K562 (cell line): ENCODE results near the gene PSMB11. TPM values are rescaled to one million over a fixed set of nuclear protein-coding genes. Genes with fewer than 3 reads are reported as not detected.

Source experiments
- C11orf30 ChIP-seq: fragments of 450-650 bp; IDR thresholded peaks from 2 replicates; pipeline ENCODE4 v1.6.1; 2016; ENCODE audit warnings: low read depth, mild to moderate bottlenecking
- CTCF ChIP-seq, 3 experiments: IDR thresholded peaks in 2 of 3; conservative IDR thresholded peaks in 1 of 3; 2 replicates each; pipeline ENCODE4 v1.5.1; 2011 to 2012; ENCODE audit warnings: low read length in 3 of 3, mild to moderate bottlenecking in 3 of 3, control low read depth in 2 of 3, improper control_type of control experiment in 1 of 3, inconsistent platforms in 1 of 3, low read depth in 1 of 3, mixed read lengths in 1 of 3, moderate library complexity in 1 of 3; ENCODE audit not compliant: insufficient read depth in 2 of 3
- ETV5 ChIP-seq: sonication (generic); formaldehyde crosslinking; IDR thresholded peaks from 2 replicates; pipeline ENCODE4 v1.4.0; 2020; ENCODE audit warnings: low read depth, mild to moderate bottlenecking, missing genetic modification reagents
- GABPA ChIP-seq: fragments of 200-800 bp; sonication (Bioruptor generic); conservative IDR thresholded peaks from 2 replicates; pipeline ENCODE4 v1.6.1; 2016; ENCODE audit warnings: low read depth, missing genetic modification characterization, missing compliant biosample characterization
- HNRNPL ChIP-seq: fragments of 200-400 bp; formaldehyde crosslinking; IDR thresholded peaks from 2 replicates; pipeline ENCODE4 v1.6.1; 2017; ENCODE audit warnings: low read depth, mild to moderate bottlenecking, low read length
- MYNN ChIP-seq, 2 experiments: sonication (generic); formaldehyde crosslinking in 1 of 2; IDR thresholded peaks; 2 replicates each; pipeline versions ENCODE4 v1.5.0 to v1.6.1; 2016 to 2020; ENCODE audit warnings: antibody characterized with exemption in 1 of 2, missing genetic modification reagents in 1 of 2
- PCBP2 ChIP-seq: fragments of 200-400 bp; formaldehyde crosslinking; IDR thresholded peaks from 2 replicates; pipeline ENCODE4 v1.6.1; 2018; ENCODE audit warnings: low read length, low read depth, mild to moderate bottlenecking, moderate library complexity; ENCODE audit not compliant: poor library complexity, severe bottlenecking
- RAD21 ChIP-seq, 2 experiments: fragments of 250-450 bp in 1 of 2; fragments of 450-650 bp in 1 of 2; sonication (Bioruptor Pico) in 1 of 2; formaldehyde crosslinking in 1 of 2; IDR thresholded peaks in 1 of 2; conservative IDR thresholded peaks in 1 of 2; 2 replicates each; pipeline versions ENCODE4 v1.4.0 to v1.8.0; 2020 to 2022; ENCODE audit warnings: mild to moderate bottlenecking in 2 of 2, moderate library complexity in 1 of 2
- SMC3 ChIP-seq: conservative IDR thresholded peaks from 2 replicates; pipeline ENCODE4 v1.6.1; 2011; ENCODE audit warnings: low read depth, low read length, improper control_type of control experiment; ENCODE audit not compliant: insufficient read depth
- STAT5B ChIP-seq: fragments of 250-450 bp; sonication (Bioruptor Pico); IDR thresholded peaks from 2 replicates; pipeline ENCODE4 v1.8.0; 2021; ENCODE audit warnings: mild to moderate bottlenecking, inconsistent platforms
- ZBTB8A ChIP-seq: fragments of 450-650 bp; IDR thresholded peaks from 2 replicates; pipeline ENCODE4 v1.6.1; 2018; ENCODE audit warnings: mild to moderate bottlenecking, moderate library complexity; ENCODE audit not compliant: partially characterized antibody
- ZNF316 ChIP-seq: fragments of 450-650 bp; IDR thresholded peaks from 2 replicates; pipeline ENCODE4 v1.6.1; 2016
- polyA plus RNA-seq, 8 experiments: library from polyadenylated mRNA; depleted of rRNA in 4 of 8; stranded (reverse) in 5 of 8; unstranded in 3 of 8; fragments of >200 nt; fragmentation: Nextera tagmentation in 2 of 8; fragmentation: Illumina TruSeq in 1 of 8; extraction: Ambion mirVana in 2 of 8; extraction: Trizol in 1 of 8; gene quantifications; 2 replicates each; pipeline versions ENCODE4 v1.2.1 to v1.2.3, GENCODE V29; 2011 to 2014; ENCODE audit warnings: inconsistent platforms in 1 of 8, missing spikeins in 1 of 8
- total RNA-seq, 7 experiments: library from RNA; depleted of rRNA in 6 of 7; stranded (reverse); fragments of >200 nt in 6 of 7; fragmentation: Illumina TruSeq in 2 of 7; extraction: Trizol in 2 of 7; gene quantifications; 2 replicates each; pipeline versions ENCODE4 v1.2.1 to v1.2.3, GENCODE V29; 2011 to 2021; ENCODE audit warnings: low replicate concordance in 1 of 7

PSMB11 gene
- total and polyA plus RNA-seq, 9 of the 15 experiments (the other 6 are each of a cell fraction or from before 2014, with no cell fraction given) = not detected

DNA sequence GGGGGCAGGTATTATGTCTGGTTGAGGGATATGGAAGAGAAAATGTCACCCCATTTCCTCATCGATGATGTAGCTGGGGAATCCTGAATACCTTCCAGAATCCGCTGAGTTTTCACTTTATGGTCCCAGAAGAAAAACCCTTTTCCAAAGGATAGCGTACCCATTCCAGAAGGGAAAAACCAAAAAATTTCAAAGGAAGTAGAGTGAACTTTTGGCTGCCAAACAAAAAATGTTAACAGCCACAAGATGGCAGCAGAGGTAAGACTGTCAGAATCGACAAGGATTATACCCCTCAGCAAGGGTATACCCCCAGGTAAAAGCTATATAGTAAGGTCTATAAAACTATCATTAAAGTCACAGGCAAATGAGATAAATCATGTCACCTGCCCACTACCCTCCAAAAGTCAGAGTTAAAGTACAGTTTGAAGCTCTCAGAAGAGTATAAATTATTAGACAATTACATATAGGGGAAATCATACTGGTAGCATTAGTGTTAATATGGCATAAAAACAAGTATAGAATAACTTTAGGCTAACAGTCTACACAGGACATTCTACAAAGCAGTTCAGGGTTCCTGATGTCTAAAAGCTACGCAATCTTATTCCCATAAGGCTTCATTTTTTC is 34.9 kb downstream of the PSMB11 start (continued):
- no peak for TF ChIP-seq STAT5B (CRISPR knock-in tag)
- no peak for TF ChIP-seq GABPA (tag)
- 0 out of 2 replicates have a peak, but pooled peaks have one; percentile 21 for TF ChIP-seq SMC3
- TF ChIP-seq RAD21 (CRISPR knock-in tag; conservative IDR thresholded peaks at IDR 0.05 in 1 of 2, IDR thresholded peaks at IDR 0.05 in 1 of 2) = peak; percentile 20 to 60
- TF ChIP-seq CTCF (IDR thresholded peaks at IDR 0.05 in 2 of 3, conservative IDR thresholded peaks at IDR 0.05 in 1 of 3; ENCODE audit: insufficient read depth in 2 of 3, low read depth in 1 of 3, low read length in 3 of 3) = peak; percentile 45 to 70 (median 68); a peak in 5 of 6 replicates
- TF ChIP-seq ETV5 (CRISPR knock-in tag) = no peak
- TF ChIP-seq C11orf30 = peak; percentile 37; the same call in 1 of the 2 replicates
- no peak for TF ChIP-seq PCBP2
- TF ChIP-seq ZBTB8A = no peak
- TF ChIP-seq ZNF316 = peak; percentile 60
- no peak for TF ChIP-seq MYNN (IDR thresholded peaks at IDR 0.05)
- no peak for TF ChIP-seq MYNN (CRISPR knock-in tag; IDR thresholded peaks at IDR 0.05)
- TF ChIP-seq HNRNPL = no peak
- TF ChIP-seq, all 486 proteins: peak for 6
